Endothelial cell of umbilical vein (primary cell): ENCODE measurements around the gene CDKL5. TPM values are rescaled to one million over a fixed set of nuclear protein-coding genes. Genes with fewer than 3 reads are reported as not detected.

Source experiments
- BruUV-seq: library from RNA; stranded (reverse); fragments of 400-500 nt; replicated peaks from 2 replicates; lab custom pipeline; 2021; lab: Mats Ljungman, UMichigan
- CTCF ChIA-PET: fragments of 300-600, 350-600 bp; sonication (Branson Sonifier 250); formaldehyde crosslinking; loops from one replicate; lab custom pipeline; 2021; ENCODE audit warnings: antibody characterized with exemption, inconsistent platforms; lab: Charles Lee
- POLR2A ChIA-PET: fragments of 300-600, 350-600 bp; sonication (Branson Sonifier 250); formaldehyde crosslinking; loops from one replicate; lab custom pipeline; 2021; ENCODE audit warnings: antibody characterized with exemption, inconsistent platforms; lab: Charles Lee
- DNase-seq: peaks from one replicate; pipeline ENCODE4 v3.0.0-alpha.2; 2011; ENCODE audit warnings: low read depth, low spot score
- FAIRE-seq: peaks from 2 replicates; lab custom pipeline; 2011; peaks lifted over from hg19 to GRCh38; lab: Jason Lieb, UNC
- H2AFZ ChIP-seq: 2 replicates; pipeline ENCODE4 v1.6.0; 2012; ENCODE audit warnings: low read depth, low read length, control low read depth, inconsistent platforms
- H3K27ac ChIP-seq: 2 replicates; pipeline ENCODE4 v1.5.1; 2011; ENCODE audit warnings: low read depth, mild to moderate bottlenecking, control low read depth, low read length, moderate library complexity; ENCODE audit not compliant: insufficient read depth
- H3K27me3 ChIP-seq, 2 experiments: 2 replicates each; pipeline versions ENCODE4 v1.6.0 to v1.6.1; 2011; ENCODE audit warnings: low read length in 2 of 2, mixed read lengths in 1 of 2; ENCODE audit not compliant: control insufficient read depth in 2 of 2, insufficient read depth in 2 of 2
- H3K36me3 ChIP-seq, 2 experiments: 2 replicates in 1 of 2; 3 replicates in 1 of 2; pipeline ENCODE4 v1.5.1; 2011; ENCODE audit warnings: low read length in 2 of 2, mild to moderate bottlenecking in 1 of 2, moderate library complexity in 1 of 2; ENCODE audit not compliant: control insufficient read depth in 2 of 2, insufficient read depth in 2 of 2; ENCODE audit errors: extremely low read depth in 1 of 2
- H3K4me1 ChIP-seq: 3 replicates; pipeline ENCODE4 v1.5.1; 2011; ENCODE audit warnings: mild to moderate bottlenecking, low read length; ENCODE audit not compliant: control insufficient read depth, insufficient read depth; ENCODE audit errors: extremely low read depth
- H3K4me2 ChIP-seq: 2 replicates; pipeline ENCODE4 v1.6.1; 2011; ENCODE audit warnings: low read length, control low read depth, mixed read lengths; ENCODE audit not compliant: insufficient read depth
- H3K4me3 ChIP-seq, 3 experiments: fragments of 200-600 bp in 1 of 3; sonication (generic), shearing (Covaris generic) in 1 of 3; replicated peaks in 1 of 3; 2 replicates each; pipeline ENCODE4 v1.5.1; 2011 to 2016; ENCODE audit warnings: control low read depth in 3 of 3, low read length in 3 of 3, mild to moderate bottlenecking in 2 of 3, inconsistent platforms in 1 of 3, low read depth in 1 of 3, moderate library complexity in 1 of 3; ENCODE audit not compliant: insufficient read depth in 1 of 3
- H3K79me2 ChIP-seq: 2 replicates; pipeline ENCODE4 v1.6.0; 2012; ENCODE audit warnings: low read length, inconsistent platforms; ENCODE audit not compliant: control insufficient read depth, insufficient read depth
- H3K9ac ChIP-seq: replicated peaks from 2 replicates; pipeline ENCODE3; 2011; ENCODE audit warnings: low read length, control low read depth; ENCODE audit not compliant: insufficient read depth; ENCODE audit errors: extremely low read depth
- H3K9me1 ChIP-seq: replicated peaks from 3 replicates; pipeline ENCODE4 v1.6.0; 2011; ENCODE audit warnings: mild to moderate bottlenecking, low read length; ENCODE audit not compliant: control insufficient read depth, insufficient read depth; ENCODE audit errors: extremely low read depth
- H3K9me3 ChIP-seq: replicated peaks from 2 replicates; pipeline ENCODE4 v1.5.1; 2012; ENCODE audit warnings: low read length, inconsistent platforms; ENCODE audit not compliant: control insufficient read depth, insufficient read depth
- H4K20me1 ChIP-seq: replicated peaks from 2 replicates; pipeline ENCODE3; 2011; ENCODE audit warnings: mild to moderate bottlenecking, low read length; ENCODE audit not compliant: control insufficient read depth, insufficient read depth; ENCODE audit errors: extremely low read depth
- CTCF ChIP-seq, 2 donors: IDR thresholded peaks; 1 replicate in 1 of 2; 2 replicates in 1 of 2; pipeline ENCODE4 v1.5.1; 2011; ENCODE audit warnings: low read length in 2 of 2, mild to moderate bottlenecking in 2 of 2, moderate library complexity in 2 of 2, control low read depth in 1 of 2, inconsistent platforms in 1 of 2, low read depth in 1 of 2; ENCODE audit not compliant: insufficient read depth in 1 of 2; ENCODE audit errors: extremely low read depth in 1 of 2
- EZH2 ChIP-seq: IDR thresholded peaks from 2 replicates; pipeline ENCODE4 v1.6.1; 2012; ENCODE audit warnings: borderline replicate concordance, low read depth, mild to moderate bottlenecking, moderate library complexity, low read length, inconsistent platforms; ENCODE audit not compliant: severe bottlenecking
- FOS ChIP-seq: IDR thresholded peaks from 2 replicates; pipeline ENCODE4 v1.6.1; 2011; ENCODE audit warnings: mild to moderate bottlenecking, low read length, moderate library complexity, borderline replicate concordance; ENCODE audit not compliant: insufficient read depth
- GATA2 ChIP-seq: IDR thresholded peaks from 2 replicates; pipeline ENCODE4 v1.7.0; 2011; ENCODE audit warnings: low read depth, mild to moderate bottlenecking, moderate library complexity, mixed read lengths, low read length; ENCODE audit not compliant: insufficient read length, insufficient read depth
- JUN ChIP-seq: IDR thresholded peaks from 2 replicates; pipeline ENCODE4 v1.6.1; 2011; ENCODE audit warnings: borderline replicate concordance, low read depth; ENCODE audit not compliant: insufficient read length, insufficient read depth
- MAX ChIP-seq: IDR thresholded peaks from 2 replicates; pipeline ENCODE4 v1.6.1; 2011; ENCODE audit not compliant: insufficient read depth, insufficient read length
- MYC ChIP-seq: IDR thresholded peaks from one replicate; pipeline ENCODE4 v1.6.1; 2011; ENCODE audit warnings: mild to moderate bottlenecking, low read depth, low read length
- POLR2A ChIP-seq: IDR thresholded peaks from 2 replicates; pipeline ENCODE4 v1.6.1; 2012; ENCODE audit warnings: low read depth, mild to moderate bottlenecking, control low read depth, low read length
- POLR2AphosphoS5 ChIP-seq: IDR thresholded peaks from 2 replicates; pipeline ENCODE4 v1.6.1; 2012; ENCODE audit warnings: low read depth, mild to moderate bottlenecking, control low read depth, low read length, moderate library complexity; ENCODE audit not compliant: insufficient read depth
- dilution Hi-C: fragments of 300-500 bp; cut with MboI; formaldehyde crosslinking; loops from one replicate; pipeline ENCODE4 v1.15.0; 2019; ENCODE audit warnings: low sequenced_read_pairs; ENCODE audit not compliant: extremely low pct_ligation_motif_present
- intact Hi-C: fragments of 100-400 bp; cut with micrococcal nuclease; formaldehyde crosslinking; loops from one replicate; pipeline ENCODE4 v1.10.0; 2022
- polyA plus RNA-seq, 4 experiments: library from polyadenylated mRNA; depleted of rRNA in 3 of 4; stranded (reverse) in 3 of 4; unstranded in 1 of 4; fragments of >200 nt; gene quantifications; 2 replicates each; pipeline versions ENCODE4 v1.2.1 to v1.2.3, GENCODE V29; 2011 to 2012; ENCODE audit warnings: missing spikeins in 1 of 4
- total RNA-seq: library from RNA; stranded (reverse); gene quantifications from 2 replicates; pipeline ENCODE4 v1.2.3, GENCODE V29; 2021

The CDKL5 gene
- total and polyA plus RNA-seq, 2 donors (not counting 3 experiments of a cell fraction or from before 2014, with no cell fraction given) = 1.5 to 4.3 TPM

- H3K4me1 ChIP-seq = peaks cover 3% of the 10 kb centered on the region
- H4K20me1 ChIP-seq = no peaks in the 10 kb centered on the region
- no peaks in the 10 kb centered on the region for H3K27me3 ChIP-seq
- H3K36me3 ChIP-seq = no peaks in the 10 kb centered on the region
- ChIA-PET POLR2A (no interaction called here), CTCF (no interaction called here)
- H3K4me3 ChIP-seq = no peak overlapping the region
- H3K27ac ChIP-seq = no peak overlapping the region
- H3K4me2 ChIP-seq = no peak overlapping the region
- no peaks in the 10 kb centered on the region for H3K79me2 ChIP-seq
- H3K9me3 ChIP-seq = no peaks in the 10 kb centered on the region
- DNase-seq (no peak), FAIRE-seq (no peak)
- TF ChIP-seq POLR2A = no peak
- TF ChIP-seq FOS = no peak
- no peak for TF ChIP-seq MYC
- no peak for TF ChIP-seq POLR2AphosphoS5
- TF ChIP-seq GATA2 = no peak
- no peak for TF ChIP-seq MAX
- no peak for TF ChIP-seq EZH2
- no peak for TF ChIP-seq CTCF (IDR thresholded peaks at IDR 0.05; ENCODE audit: extremely low read depth in 1 of 2, insufficient read depth in 1 of 2, low read depth in 1 of 2, low read length in 2 of 2)
- no peak for TF ChIP-seq JUN
- no peaks in the 10 kb centered on the region for H3K9me1 ChIP-seq
- intact Hi-C loops (no loop called here), dilution Hi-C loops (no loop called here)
- H2AFZ ChIP-seq = no peak overlapping the region
- no peak overlapping the region for H3K9ac ChIP-seq
- BruUV-seq = no TSS peak
Measured at GRCh38 chrX:18579495-18579894, 154.1 kb downstream of the CDKL5 start.
